ENCODE data around the gene LCLAT1. TPM values are rescaled to one million over a fixed set of nuclear protein-coding genes. Genes with fewer than 3 reads are reported as not detected.
"Not testable (repeated sequence)": the region's sequence is repeated elsewhere in the genome, so short reads cannot be mapped to it uniquely, and the experiment has no call there.

Gene LCLAT1
- total RNA-seq, 1 donor from 2014 or later = 18.8 TPM

GRCh38 chr2:30641765-30642345, 194.8 kb downstream of the LCLAT1 start:
- Histone ChIP-seq H3K9me3 (ENCODE audit: control insufficient read depth in 3 of 3, low read length in 3 of 3) (no peaks in the 10 kb centered on the region), H3K27me3 (ENCODE audit: control insufficient read depth in 3 of 3, insufficient read depth in 3 of 3, low read length in 3 of 3) (no peaks in the 10 kb centered on the region), H3K4me1 (ENCODE audit: control insufficient read depth in 3 of 3, insufficient read depth in 3 of 3, low read length in 3 of 3) (peaks cover 9 to 19% (median 14%) of the 10 kb centered on the region in 3 donors), H3K36me3 (ENCODE audit: control insufficient read depth in 3 of 3, insufficient read depth in 3 of 3, low read length in 3 of 3) (peaks cover 0 to 5% (median 5%) of the 10 kb centered on the region in 3 donors), H3K9ac (ENCODE audit: low read depth in 1 of 3, low read length in 3 of 3) (no peak overlapping the region), H3K27ac (ENCODE audit: low read depth, low read length) (no peak overlapping the region), H3K4me3 (ENCODE audit: low read length in 3 of 3) (no peak overlapping the region)

GRCh38 chr2:30643013-30643412, 196.0 kb downstream of the LCLAT1 start:
- not testable (repeated sequence) for H3K27me3 ChIP-seq (ENCODE audit: control insufficient read depth in 3 of 3, insufficient read depth in 3 of 3, low read length in 3 of 3); H3K36me3 ChIP-seq (ENCODE audit: control insufficient read depth in 3 of 3, insufficient read depth in 3 of 3, low read length in 3 of 3); H3K27ac ChIP-seq (ENCODE audit: low read depth, low read length); H3K9ac ChIP-seq (ENCODE audit: low read depth in 1 of 3, low read length in 3 of 3); H3K9me3 ChIP-seq (ENCODE audit: control insufficient read depth in 3 of 3, low read length in 3 of 3); H3K4me3 ChIP-seq (ENCODE audit: low read length in 3 of 3)
- H3K4me1 ChIP-seq (ENCODE audit: control insufficient read depth in 3 of 3, insufficient read depth in 3 of 3, low read length in 3 of 3) = peaks cover 9 to 19% (median 14%) of the 10 kb centered on the region in 3 donors

GRCh38 chr2:30643674-30644073, 196.6 kb downstream of the LCLAT1 start:
- Histone ChIP-seq H3K4me1 (ENCODE audit: control insufficient read depth in 3 of 3, insufficient read depth in 3 of 3, low read length in 3 of 3) (peaks cover 9 to 19% (median 14%) of the 10 kb centered on the region in 3 donors), H3K27me3 (ENCODE audit: control insufficient read depth in 3 of 3, insufficient read depth in 3 of 3, low read length in 3 of 3) (no peaks in the 10 kb centered on the region), H3K36me3 (ENCODE audit: control insufficient read depth in 3 of 3, insufficient read depth in 3 of 3, low read length in 3 of 3) (peaks cover 0 to 5% (median 5%) of the 10 kb centered on the region in 3 donors), H3K27ac (ENCODE audit: low read depth, low read length) (no peak overlapping the region), H3K9ac (ENCODE audit: low read depth in 1 of 3, low read length in 3 of 3) (no peak overlapping the region), H3K4me3 (ENCODE audit: low read length in 3 of 3) (no peak overlapping the region), H3K9me3 (ENCODE audit: control insufficient read depth in 3 of 3, low read length in 3 of 3) (no peaks in the 10 kb centered on the region)

GRCh38 chr2:30645081-30645744, 198.2 kb downstream of the LCLAT1 start:
- H3K9ac ChIP-seq (ENCODE audit: low read depth in 1 of 3, low read length in 3 of 3) = no peak overlapping the region
- peaks cover 14 to 24% (median 16%) of the 10 kb centered on the region in 3 donors for H3K4me1 ChIP-seq (ENCODE audit: control insufficient read depth in 3 of 3, insufficient read depth in 3 of 3, low read length in 3 of 3)
- no peaks in the 10 kb centered on the region for H3K9me3 ChIP-seq (ENCODE audit: control insufficient read depth in 3 of 3, low read length in 3 of 3)

GRCh38 chr2:30645745-30646119, 198.7 kb downstream of the LCLAT1 start:
- Histone ChIP-seq H3K27ac (ENCODE audit: low read depth, low read length) (no peak overlapping the region), H3K36me3 (ENCODE audit: control insufficient read depth in 3 of 3, insufficient read depth in 3 of 3, low read length in 3 of 3) (peaks cover 0 to 3% (median 2%) of the 10 kb centered on the region in 3 donors), H3K27me3 (ENCODE audit: control insufficient read depth in 3 of 3, insufficient read depth in 3 of 3, low read length in 3 of 3) (no peaks in the 10 kb centered on the region), H3K4me3 (ENCODE audit: low read length in 3 of 3) (no peak overlapping the region), H3K4me1 (ENCODE audit: control insufficient read depth in 3 of 3, insufficient read depth in 3 of 3, low read length in 3 of 3) (peaks cover 14 to 24% (median 16%) of the 10 kb centered on the region in 3 donors), H3K9me3 (ENCODE audit: control insufficient read depth in 3 of 3, low read length in 3 of 3) (no peaks in the 10 kb centered on the region), H3K9ac (ENCODE audit: low read depth in 1 of 3, low read length in 3 of 3) (no peak overlapping the region)

More at GRCh38 chr2:30645081-30645744, 198.2 kb downstream of the LCLAT1 start:
- no peak overlapping the region for H3K4me3 ChIP-seq (ENCODE audit: low read length in 3 of 3)
- H3K27ac ChIP-seq (ENCODE audit: low read depth, low read length) = no peak overlapping the region
- H3K36me3 ChIP-seq (ENCODE audit: control insufficient read depth in 3 of 3, insufficient read depth in 3 of 3, low read length in 3 of 3) = peaks cover 0 to 5% (median 3%) of the 10 kb centered on the region in 3 donors
- H3K27me3 ChIP-seq (ENCODE audit: control insufficient read depth in 3 of 3, insufficient read depth in 3 of 3, low read length in 3 of 3) = no peaks in the 10 kb centered on the region

GRCh38 chr2:30647752-30648457, 200.9 kb downstream of the LCLAT1 start:
- H3K9me3 ChIP-seq (ENCODE audit: control insufficient read depth in 3 of 3, low read length in 3 of 3) = no peaks in the 10 kb centered on the region
- no peaks in the 10 kb centered on the region for H3K27me3 ChIP-seq (ENCODE audit: control insufficient read depth in 3 of 3, insufficient read depth in 3 of 3, low read length in 3 of 3)
- peaks cover 14 to 24% (median 16%) of the 10 kb centered on the region in 3 donors for H3K4me1 ChIP-seq (ENCODE audit: control insufficient read depth in 3 of 3, insufficient read depth in 3 of 3, low read length in 3 of 3)
- no peak overlapping the region for H3K27ac ChIP-seq (ENCODE audit: low read depth, low read length)
- H3K9ac ChIP-seq (ENCODE audit: low read depth in 1 of 3, low read length in 3 of 3) = no peak overlapping the region
- H3K4me3 ChIP-seq (ENCODE audit: low read length in 3 of 3) = no peak overlapping the region
- H3K36me3 ChIP-seq (ENCODE audit: control insufficient read depth in 3 of 3, insufficient read depth in 3 of 3, low read length in 3 of 3) = no peaks in the 10 kb centered on the region

- H3K4me3 ChIP-seq (ENCODE audit: low read length in 3 of 3) = no peak overlapping the region
- peaks cover 16 to 34% (median 19%) of the 10 kb centered on the region in 3 donors for H3K4me1 ChIP-seq (ENCODE audit: control insufficient read depth in 3 of 3, insufficient read depth in 3 of 3, low read length in 3 of 3)
- H3K9me3 ChIP-seq (ENCODE audit: control insufficient read depth in 3 of 3, low read length in 3 of 3) = no peaks in the 10 kb centered on the region
- no peak overlapping the region for H3K9ac ChIP-seq (ENCODE audit: low read depth in 1 of 3, low read length in 3 of 3)
- no peaks in the 10 kb centered on the region for H3K36me3 ChIP-seq (ENCODE audit: control insufficient read depth in 3 of 3, insufficient read depth in 3 of 3, low read length in 3 of 3)
- no peaks in the 10 kb centered on the region for H3K27me3 ChIP-seq (ENCODE audit: control insufficient read depth in 3 of 3, insufficient read depth in 3 of 3, low read length in 3 of 3)
- H3K27ac ChIP-seq (ENCODE audit: low read depth, low read length) = no peak overlapping the region
These were observed 202.2 kb downstream of the LCLAT1 start for GRCh38 chr2:30649278-30649677.

- H3K4me3 ChIP-seq (ENCODE audit: low read length in 3 of 3) = no peak overlapping the region
- H3K9ac ChIP-seq (ENCODE audit: low read depth in 1 of 3, low read length in 3 of 3) = no peak overlapping the region
- H3K27ac ChIP-seq (ENCODE audit: low read depth, low read length) = no peak overlapping the region
- peaks cover 16 to 32% (median 19%) of the 10 kb centered on the region in 3 donors for H3K4me1 ChIP-seq (ENCODE audit: control insufficient read depth in 3 of 3, insufficient read depth in 3 of 3, low read length in 3 of 3)
- no peaks in the 10 kb centered on the region for H3K36me3 ChIP-seq (ENCODE audit: control insufficient read depth in 3 of 3, insufficient read depth in 3 of 3, low read length in 3 of 3)
- H3K9me3 ChIP-seq (ENCODE audit: control insufficient read depth in 3 of 3, low read length in 3 of 3) = no peaks in the 10 kb centered on the region
- no peaks in the 10 kb centered on the region for H3K27me3 ChIP-seq (ENCODE audit: control insufficient read depth in 3 of 3, insufficient read depth in 3 of 3, low read length in 3 of 3)
These were observed 202.8 kb downstream of the LCLAT1 start for GRCh38 chr2:30649828-30650227.

GRCh38 chr2:30652271-30652915, 205.3 kb downstream of the LCLAT1 start:
- Histone ChIP-seq H3K4me3 (ENCODE audit: low read length in 3 of 3) (no peak overlapping the region), H3K27ac (ENCODE audit: low read depth, low read length) (no peak overlapping the region), H3K4me1 (ENCODE audit: control insufficient read depth in 3 of 3, insufficient read depth in 3 of 3, low read length in 3 of 3) (peaks cover 21 to 33% (median 21%) of the 10 kb centered on the region in 3 donors), H3K9ac (ENCODE audit: low read depth in 1 of 3, low read length in 3 of 3) (no peak overlapping the region), H3K27me3 (ENCODE audit: control insufficient read depth in 3 of 3, insufficient read depth in 3 of 3, low read length in 3 of 3) (no peaks in the 10 kb centered on the region), H3K9me3 (ENCODE audit: control insufficient read depth in 3 of 3, low read length in 3 of 3) (no peaks in the 10 kb centered on the region), H3K36me3 (ENCODE audit: control insufficient read depth in 3 of 3, insufficient read depth in 3 of 3, low read length in 3 of 3) (no peaks in the 10 kb centered on the region)
